Lower lobe of right lung (tissue), 2 donors: ENCODE data around the gene NDUFA7. TPM values are rescaled to one million over a fixed set of nuclear protein-coding genes. Genes with fewer than 3 reads are reported as not detected.
"Not testable (repeated sequence)": the region's sequence is repeated elsewhere in the genome, so short reads cannot be mapped to it uniquely, and the experiment has no call there.

Experiments used
- ATAC-seq, 2 donors: fragments of 200-7000 bp; cut with Tn5 transposase; one replicate each; pipeline ENCODE4 v1.9.1; 2020 to 2022; ENCODE audit warnings: mild to moderate bottlenecking in 2 of 2, moderate library complexity in 2 of 2
- DNase-seq: peaks from one replicate; pipeline ENCODE4 v3.0.0-alpha.2; 2020
- H3K27ac ChIP-seq: fragments of 200-600 bp; one replicate; pipeline ENCODE4 v1.8.0; 2022
- H3K27me3 ChIP-seq: fragments of 200-600 bp; one replicate; pipeline ENCODE4 v1.8.0; 2022; ENCODE audit warnings: low read depth
- H3K36me3 ChIP-seq: fragments of 200-600 bp; one replicate; pipeline ENCODE4 v1.8.0; 2022; ENCODE audit warnings: mild to moderate bottlenecking
- H3K4me1 ChIP-seq: fragments of 200-600 bp; one replicate; pipeline ENCODE4 v1.8.0; 2022
- H3K4me3 ChIP-seq: fragments of 200-600 bp; one replicate; pipeline ENCODE4 v1.8.0; 2022; ENCODE audit warnings: mild to moderate bottlenecking
- H3K9me3 ChIP-seq: fragments of 200-600 bp; one replicate; pipeline ENCODE4 v1.8.0; 2022
- intact Hi-C: fragments of 100-400 bp; cut with DNase I; formaldehyde crosslinking; loops from one replicate; pipeline ENCODE4 v1.11.0; 2022
- total RNA-seq: library from RNA; stranded (reverse); fragmentation: NEBNext Ultra II Directional; extraction: Animal tissue kit (Norgen Biotek cat#: 25700); gene quantifications from one replicate; pipeline ENCODE4 v1.2.1, GENCODE V29; 2021
- TF ChIP-seq, protein P1 (sequence below): fragments of 200-600 bp; IDR thresholded peaks from one replicate; pipeline ENCODE4 v1.8.0; 2022; ENCODE audit warnings: antibody characterized with exemption, mild to moderate bottlenecking
- donor health status: DM: no; HTN: yes; CAD: no; lungs with severe emphysema.

NDUFA7 gene
- total RNA-seq, 1 donor from 2014 or later, result 41.9 TPM

DNA sequence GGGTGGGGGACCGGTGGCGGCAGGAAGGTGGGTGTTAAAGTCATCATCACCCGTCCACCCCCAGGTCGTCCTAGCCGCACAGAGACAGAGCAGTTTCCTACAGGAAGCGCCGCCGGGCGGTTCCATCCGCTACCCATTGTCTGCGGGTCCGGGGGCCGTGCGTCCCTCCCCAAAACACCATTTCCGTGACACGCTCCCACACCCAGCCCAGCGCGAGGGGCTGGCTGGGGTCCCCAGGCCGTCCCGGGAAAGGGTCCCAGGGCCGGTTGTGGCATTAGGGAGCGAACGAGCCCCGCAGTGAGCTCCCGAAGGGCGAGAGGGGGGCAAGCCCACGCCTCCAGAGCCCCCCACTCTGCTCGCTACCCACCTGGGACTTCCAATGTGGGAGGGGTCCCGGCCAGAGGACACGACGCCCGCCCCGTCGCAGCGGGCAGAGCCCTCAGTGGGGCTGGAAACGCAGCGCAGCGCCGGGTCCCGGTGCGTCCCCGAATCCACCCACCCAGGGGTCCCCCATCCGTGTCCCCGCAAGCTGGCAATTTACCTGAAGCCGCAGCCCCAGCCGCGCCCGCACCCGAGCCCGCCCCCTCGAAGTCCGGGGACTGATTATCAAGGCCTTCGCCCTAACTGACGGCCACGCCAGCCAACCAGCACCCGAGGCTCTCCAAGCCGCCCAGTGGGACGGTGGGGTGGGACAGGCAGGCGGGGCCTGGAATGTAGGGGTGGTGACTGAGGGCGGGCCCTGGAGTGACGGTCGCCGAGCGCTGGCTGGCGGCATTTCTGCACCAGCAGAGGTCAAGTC, 21.7 kb upstream of the NDUFA7 start, which contains the start of gene KANK3:
TSS of gene KANK3 (minus strand) at position 579 of the 799 bp plus-strand sequence. CDS start 5,434 bp downstream, outside the sequence.
- intact Hi-C loops, result no loop called here
- peak; percentile 98 to 99 for ATAC-seq
- Histone ChIP-seq H3K4me1 (peaks cover 44% of the 10 kb centered on the region), H3K27ac (peak within 1 kb of the TSS; percentile 97), H3K36me3 (no peaks in the 10 kb centered on the region), H3K9me3 (no peaks in the 10 kb centered on the region), H3K27me3 (peaks cover 4% of the 10 kb centered on the region), H3K4me3 (peak within 1 kb of the TSS; percentile 79)
- TF ChIP-seq, protein P1, sequence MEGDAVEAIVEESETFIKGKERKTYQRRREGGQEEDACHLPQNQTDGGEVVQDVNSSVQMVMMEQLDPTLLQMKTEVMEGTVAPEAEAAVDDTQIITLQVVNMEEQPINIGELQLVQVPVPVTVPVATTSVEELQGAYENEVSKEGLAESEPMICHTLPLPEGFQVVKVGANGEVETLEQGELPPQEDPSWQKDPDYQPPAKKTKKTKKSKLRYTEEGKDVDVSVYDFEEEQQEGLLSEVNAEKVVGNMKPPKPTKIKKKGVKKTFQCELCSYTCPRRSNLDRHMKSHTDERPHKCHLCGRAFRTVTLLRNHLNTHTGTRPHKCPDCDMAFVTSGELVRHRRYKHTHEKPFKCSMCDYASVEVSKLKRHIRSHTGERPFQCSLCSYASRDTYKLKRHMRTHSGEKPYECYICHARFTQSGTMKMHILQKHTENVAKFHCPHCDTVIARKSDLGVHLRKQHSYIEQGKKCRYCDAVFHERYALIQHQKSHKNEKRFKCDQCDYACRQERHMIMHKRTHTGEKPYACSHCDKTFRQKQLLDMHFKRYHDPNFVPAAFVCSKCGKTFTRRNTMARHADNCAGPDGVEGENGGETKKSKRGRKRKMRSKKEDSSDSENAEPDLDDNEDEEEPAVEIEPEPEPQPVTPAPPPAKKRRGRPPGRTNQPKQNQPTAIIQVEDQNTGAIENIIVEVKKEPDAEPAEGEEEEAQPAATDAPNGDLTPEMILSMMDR, result no peak
- peak; percentile 99 for DNase-seq

DNA sequence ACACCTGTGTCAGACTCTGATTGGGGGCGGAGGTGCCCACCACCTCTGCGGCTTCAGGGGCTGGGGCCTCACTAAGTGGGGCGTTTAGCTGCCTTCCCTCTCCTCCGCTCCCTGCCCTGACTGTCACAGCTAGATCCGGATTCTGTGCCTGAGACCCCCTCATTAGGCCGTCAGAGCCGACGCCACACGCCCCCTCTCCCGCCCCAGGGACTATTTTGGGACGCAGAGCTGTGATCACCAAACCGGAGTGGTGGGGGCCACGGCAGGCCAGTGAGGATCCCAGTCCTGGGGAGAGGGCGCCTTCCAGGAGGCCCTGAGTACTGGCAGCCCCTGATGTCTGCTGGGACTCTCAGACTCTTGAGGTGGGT, 21.1 kb upstream of the NDUFA7 start:
- H3K4me1 ChIP-seq, result peaks cover 44% of the 10 kb centered on the region
- DNase-seq (no peak), ATAC-seq (no peak)
- no peaks in the 10 kb centered on the region for H3K36me3 ChIP-seq
- TF ChIP-seq, protein P1, result no peak
- H3K4me3 ChIP-seq, result peak overlapping the region; percentile 79
- intact Hi-C loops, result no loop called here
- H3K9me3 ChIP-seq, result no peaks in the 10 kb centered on the region
- peak overlapping the region; percentile 97 for H3K27ac ChIP-seq
- peaks cover 4% of the 10 kb centered on the region for H3K27me3 ChIP-seq

DNA sequence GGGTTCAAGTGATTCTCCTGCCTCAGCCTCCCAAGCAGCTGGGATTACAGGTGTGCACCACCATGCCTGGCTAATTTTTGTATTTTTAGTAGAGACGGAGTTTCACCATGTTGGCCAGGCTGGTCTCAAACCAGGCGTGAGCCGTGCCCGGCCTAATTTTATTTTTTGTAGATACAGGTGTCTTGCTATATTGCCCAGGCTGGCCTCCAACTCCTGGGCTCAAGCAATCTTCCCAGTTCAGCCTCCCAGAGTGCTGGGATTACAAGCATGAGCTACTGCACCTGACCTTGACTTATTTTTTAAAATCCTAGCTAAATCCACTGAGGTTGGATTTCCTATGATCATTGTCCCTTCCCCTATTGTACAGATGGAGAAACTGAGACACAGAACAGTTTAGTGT, 20.3 kb upstream of the NDUFA7 start:
- H3K4me3 ChIP-seq, result peak overlapping the region; percentile 79

DNA sequence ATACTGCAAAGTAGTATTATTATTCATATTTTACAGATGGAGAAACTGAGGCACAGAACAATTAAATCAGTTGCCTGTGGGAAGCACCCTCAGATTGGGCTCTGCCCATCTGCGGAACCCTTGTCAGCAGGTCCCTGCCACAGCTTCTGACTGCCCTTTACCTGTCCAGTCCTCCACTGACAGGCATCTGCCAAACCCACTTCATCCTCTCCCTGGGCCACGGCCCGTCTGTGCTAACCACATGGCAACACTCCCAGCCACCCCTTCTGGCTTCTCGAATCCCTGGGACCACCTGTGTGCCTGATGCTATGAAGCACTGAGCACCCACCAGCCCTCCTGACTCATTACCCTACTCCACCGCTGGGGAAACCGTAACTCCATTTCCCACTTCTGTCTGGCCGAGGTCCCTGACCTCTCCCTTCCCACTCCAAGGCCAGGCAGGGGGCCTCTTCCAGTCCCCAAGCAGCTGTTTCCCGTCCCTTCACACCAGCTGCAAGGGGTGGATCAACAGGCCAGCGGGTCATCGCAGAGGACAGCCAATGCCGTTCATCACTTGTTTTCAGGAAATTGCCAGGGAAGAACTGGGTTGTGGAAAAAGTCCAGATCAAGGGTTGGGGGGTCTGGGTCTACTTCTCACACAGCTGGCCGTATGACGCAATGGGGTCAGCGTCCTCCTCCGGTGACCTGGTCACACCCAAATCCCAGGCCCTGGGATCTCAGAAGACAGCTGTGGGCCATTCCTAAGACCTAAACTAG, 19.3 kb upstream of the NDUFA7 start:
- Histone ChIP-seq H3K36me3 (no peaks in the 10 kb centered on the region), H3K27ac (peak overlapping the region; percentile 97), H3K4me1 (peaks cover 44% of the 10 kb centered on the region), H3K9me3 (no peaks in the 10 kb centered on the region), H3K4me3 (peak overlapping the region; percentile 79), H3K27me3 (peaks cover 8% of the 10 kb centered on the region)
- DNase-seq (peak; percentile 75), ATAC-seq (peak; percentile 45 to 59)
- intact Hi-C loops, result no loop called here
- TF ChIP-seq, protein P1, result peak; percentile 35

More for the DNA sequence above, 20.3 kb upstream of the NDUFA7 start:
- peak overlapping the region; percentile 97 for H3K27ac ChIP-seq
- H3K27me3 ChIP-seq, H3K36me3 ChIP-seq, intact Hi-C loops, DNase-seq, H3K9me3 ChIP-seq, ATAC-seq: not testable (repeated sequence)
- peaks cover 44% of the 10 kb centered on the region for H3K4me1 ChIP-seq

DNA sequence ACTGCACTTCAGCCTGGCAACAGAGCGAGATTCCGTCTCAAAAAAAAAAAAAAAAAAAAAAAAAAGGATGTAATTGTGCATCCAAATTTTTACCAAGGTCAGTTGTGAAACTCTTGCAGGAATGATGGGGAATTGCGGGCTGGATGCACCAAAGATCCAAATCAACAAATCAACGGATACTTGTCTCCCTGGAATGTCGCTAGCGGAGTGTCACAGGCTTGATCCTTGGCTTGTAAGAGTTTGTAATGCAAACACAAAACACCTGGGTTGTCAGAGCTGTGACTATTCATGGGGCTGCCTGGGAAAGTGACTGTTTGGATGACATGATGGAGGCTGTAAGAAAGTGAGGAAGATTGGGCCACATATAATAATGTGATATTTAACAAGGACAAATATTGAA, 17.7 kb upstream of the NDUFA7 start:
- Histone ChIP-seq H3K27ac (no peak overlapping the region), H3K27me3 (peaks cover 22% of the 10 kb centered on the region), H3K9me3 (no peaks in the 10 kb centered on the region), H3K4me1 (peaks cover 53% of the 10 kb centered on the region), H3K4me3 (no peak overlapping the region), H3K36me3 (peaks cover 7% of the 10 kb centered on the region)
- intact Hi-C loops, result no loop called here
- DNase-seq, result no peak
- no peak for ATAC-seq
- TF ChIP-seq, protein P1, result no peak

DNA sequence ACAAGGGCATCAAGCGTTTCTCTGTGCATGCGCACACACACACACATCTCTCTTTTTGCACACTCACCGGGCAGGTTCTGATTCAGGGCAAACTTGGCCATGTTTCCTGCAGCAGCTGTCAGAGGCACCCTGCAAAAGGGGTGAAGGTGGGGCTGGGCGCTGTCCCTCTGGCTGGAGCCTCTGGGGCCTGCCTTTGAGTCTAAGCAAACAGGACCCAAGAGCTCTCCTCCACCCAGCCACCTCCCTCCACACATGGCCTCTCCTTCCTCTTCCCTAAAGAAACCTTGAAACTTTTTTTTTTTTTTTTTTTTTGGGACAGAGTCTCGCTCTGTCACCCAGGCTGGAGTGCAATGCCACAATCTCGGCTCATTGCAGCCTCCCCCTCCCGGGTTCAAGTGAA, 16.6 kb upstream of the NDUFA7 start:
- no peak overlapping the region for H3K27ac ChIP-seq
- H3K36me3 ChIP-seq, result peaks cover 16% of the 10 kb centered on the region
- intact Hi-C loops, result no loop called here
- peaks cover 29% of the 10 kb centered on the region for H3K27me3 ChIP-seq
- H3K4me3 ChIP-seq, result no peak overlapping the region
- TF ChIP-seq, protein P1, result no peak
- no peak for DNase-seq
- no peaks in the 10 kb centered on the region for H3K9me3 ChIP-seq
- ATAC-seq, result no peak
- H3K4me1 ChIP-seq, result peaks cover 55% of the 10 kb centered on the region
